Stimulated activated CD4-positive, alpha-beta T cell treated with anti-CD3 and anti-CD28 coated beads, TNF-alpha, amount 100 ng/mL, for 24 hours (primary cell): ENCODE results near the gene ANKS3.

Source experiments
- DNase-seq, 3 experiments: peaks; one replicate each; pipeline ENCODE4 v3.0.0-alpha.2; 2020; ENCODE audit warnings: low read depth in 3 of 3

Gene ANKS3

GRCh38 chr16:4673387-4674046 lies 60.6 kb downstream of the ANKS3 start:
- DNase-seq: no peak

GRCh38 chr16:4668313-4668960 lies 65.6 kb downstream of the ANKS3 start:
- no peak for DNase-seq

- no peak for DNase-seq
Measured at GRCh38 chr16:4667203-4667963, 66.7 kb downstream of the ANKS3 start.

GRCh38 chr16:4666537-4667202 lies 67.4 kb downstream of the ANKS3 start:
- DNase-seq: no peak

- peak in 1 of 3 experiments; percentile 48 for DNase-seq
Measured at GRCh38 chr16:4664538-4665418, 69.3 kb downstream of the ANKS3 start.

GRCh38 chr16:4663777-4664465 lies 70.2 kb downstream of the ANKS3 start:
- DNase-seq: no peak

GRCh38 chr16:4663465-4663776 lies 70.7 kb downstream of the ANKS3 start:
- DNase-seq: no peak

- DNase-seq: no peak
Measured at GRCh38 chr16:4661661-4662060, 72.4 kb downstream of the ANKS3 start.

GRCh38 chr16:4660454-4661007 lies 73.5 kb downstream of the ANKS3 start:
- DNase-seq: peak; percentile 39 to 81 (median 46)

- no peak for DNase-seq
Measured at GRCh38 chr16:4659363-4660353, 74.4 kb downstream of the ANKS3 start.

- no peak for DNase-seq
Measured at GRCh38 chr16:4656695-4657686, 77.1 kb downstream of the ANKS3 start.

GRCh38 chr16:4656221-4656620 lies 77.8 kb downstream of the ANKS3 start:
- DNase-seq: no peak

GRCh38 chr16:4655801-4656200 lies 78.3 kb downstream of the ANKS3 start:
- DNase-seq: no peak

GRCh38 chr16:4654964-4655590 lies 79.0 kb downstream of the ANKS3 start:
- DNase-seq: no peak

GRCh38 chr16:4654011-4654963 lies 79.8 kb downstream of the ANKS3 start:
- DNase-seq: no peak

- DNase-seq: no peak
Measured at GRCh38 chr16:4652561-4652960, 81.5 kb downstream of the ANKS3 start.
